MM.1S (cell line): ENCODE measurements around the gene KLHDC7A.

ENCODE experiments used
- EZH2 ChIP-seq: fragments of 300-600 bp; sonication (generic); optimal IDR thresholded peaks from 2 replicates; pipeline ENCODE3; 2017; ENCODE audit warnings: low read depth, mild to moderate bottlenecking, antibody characterized with exemption, low read length, mixed read lengths
- EZH2phosphoT487 ChIP-seq: fragments of 300-600 bp; sonication (generic); IDR thresholded peaks from 2 replicates; pipeline ENCODE4 v1.6.1; 2018; ENCODE audit warnings: antibody characterized with exemption, low read length
- TF ChIP-seq, protein P1 (sequence below): fragments of 300-600 bp; sonication (generic); IDR thresholded peaks from 2 replicates; pipeline ENCODE4 v1.5.1; 2016; ENCODE audit warnings: antibody characterized with exemption, low read length, mixed read lengths

- TF ChIP-seq, protein P1, sequence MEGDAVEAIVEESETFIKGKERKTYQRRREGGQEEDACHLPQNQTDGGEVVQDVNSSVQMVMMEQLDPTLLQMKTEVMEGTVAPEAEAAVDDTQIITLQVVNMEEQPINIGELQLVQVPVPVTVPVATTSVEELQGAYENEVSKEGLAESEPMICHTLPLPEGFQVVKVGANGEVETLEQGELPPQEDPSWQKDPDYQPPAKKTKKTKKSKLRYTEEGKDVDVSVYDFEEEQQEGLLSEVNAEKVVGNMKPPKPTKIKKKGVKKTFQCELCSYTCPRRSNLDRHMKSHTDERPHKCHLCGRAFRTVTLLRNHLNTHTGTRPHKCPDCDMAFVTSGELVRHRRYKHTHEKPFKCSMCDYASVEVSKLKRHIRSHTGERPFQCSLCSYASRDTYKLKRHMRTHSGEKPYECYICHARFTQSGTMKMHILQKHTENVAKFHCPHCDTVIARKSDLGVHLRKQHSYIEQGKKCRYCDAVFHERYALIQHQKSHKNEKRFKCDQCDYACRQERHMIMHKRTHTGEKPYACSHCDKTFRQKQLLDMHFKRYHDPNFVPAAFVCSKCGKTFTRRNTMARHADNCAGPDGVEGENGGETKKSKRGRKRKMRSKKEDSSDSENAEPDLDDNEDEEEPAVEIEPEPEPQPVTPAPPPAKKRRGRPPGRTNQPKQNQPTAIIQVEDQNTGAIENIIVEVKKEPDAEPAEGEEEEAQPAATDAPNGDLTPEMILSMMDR: no peak
- TF ChIP-seq EZH2phosphoT487: no peak
- TF ChIP-seq EZH2: no peak
Measured at GRCh38 chr1:18527921-18528320, 47.2 kb downstream of the KLHDC7A start.
